ENCODE measurements around the gene DDX39A. TPM values are rescaled to one million over a fixed set of nuclear protein-coding genes. Genes with fewer than 3 reads are reported as not detected.

DDX39A gene
- polyA plus RNA-seq, 1 donor from 2014 or later, result 76.4 TPM

- no peaks in the 10 kb centered on the region for H3K9me2 ChIP-seq (ENCODE audit: insufficient read depth, low read length)
- no peak overlapping the region for H3K4me2 ChIP-seq (ENCODE audit: low read length)
- H3K79me2 ChIP-seq (replicated peaks; ENCODE audit: insufficient read depth, low read length), result no peaks in the 10 kb centered on the region
- H3K4me3 ChIP-seq (ENCODE audit: low read length), result no peak overlapping the region
- no peaks in the 10 kb centered on the region for H4K20me1 ChIP-seq (ENCODE audit: insufficient read depth)
- no peak overlapping the region for H3K27ac ChIP-seq (ENCODE audit: low read length)
- TF ChIP-seq RAD21 (conservative IDR thresholded peaks at IDR 0.05) (no peak), SMC3 (conservative IDR thresholded peaks at IDR 0.05; ENCODE audit: poor library complexity) (no peak), CTCF (IDR thresholded peaks at IDR 0.05; ENCODE audit: poor library complexity, severe bottlenecking) (no peak), POLR2AphosphoS5 (IDR thresholded peaks at IDR 0.05) (no peak), TAF1 (IDR thresholded peaks at IDR 0.05; ENCODE audit: low read depth) (no peak), MXI1 (conservative IDR thresholded peaks at IDR 0.05; ENCODE audit: poor library complexity, severe bottlenecking) (no peak), EP300 (conservative IDR thresholded peaks at IDR 0.05; ENCODE audit: poor library complexity, severe bottlenecking) (no peak), EZH2 (IDR thresholded peaks at IDR 0.05; ENCODE audit: borderline replicate concordance, insufficient read depth, low read length, poor library complexity, severe bottlenecking) (no peak), REST (IDR thresholded peaks at IDR 0.05; ENCODE audit: borderline replicate concordance) (no peak)
- H2AFZ ChIP-seq (ENCODE audit: low read depth, low read length), result no peak overlapping the region
- no peaks in the 10 kb centered on the region for H3K9me3 ChIP-seq (ENCODE audit: low read length)
- no peaks in the 10 kb centered on the region for H3K27me3 ChIP-seq (ENCODE audit: insufficient read depth, low read depth, low read length)
- H3F3A ChIP-seq (ENCODE audit: insufficient read depth, low read length, poor library complexity, severe bottlenecking), result no peaks in the 10 kb centered on the region
- H3K9ac ChIP-seq (ENCODE audit: low read length), result no peak overlapping the region
- H3K36me3 ChIP-seq (ENCODE audit: insufficient read depth, low read length), result no peaks in the 10 kb centered on the region
Measured at GRCh38 chr19:14393329-14393728, 25.8 kb downstream of the DDX39A start.

DNA sequence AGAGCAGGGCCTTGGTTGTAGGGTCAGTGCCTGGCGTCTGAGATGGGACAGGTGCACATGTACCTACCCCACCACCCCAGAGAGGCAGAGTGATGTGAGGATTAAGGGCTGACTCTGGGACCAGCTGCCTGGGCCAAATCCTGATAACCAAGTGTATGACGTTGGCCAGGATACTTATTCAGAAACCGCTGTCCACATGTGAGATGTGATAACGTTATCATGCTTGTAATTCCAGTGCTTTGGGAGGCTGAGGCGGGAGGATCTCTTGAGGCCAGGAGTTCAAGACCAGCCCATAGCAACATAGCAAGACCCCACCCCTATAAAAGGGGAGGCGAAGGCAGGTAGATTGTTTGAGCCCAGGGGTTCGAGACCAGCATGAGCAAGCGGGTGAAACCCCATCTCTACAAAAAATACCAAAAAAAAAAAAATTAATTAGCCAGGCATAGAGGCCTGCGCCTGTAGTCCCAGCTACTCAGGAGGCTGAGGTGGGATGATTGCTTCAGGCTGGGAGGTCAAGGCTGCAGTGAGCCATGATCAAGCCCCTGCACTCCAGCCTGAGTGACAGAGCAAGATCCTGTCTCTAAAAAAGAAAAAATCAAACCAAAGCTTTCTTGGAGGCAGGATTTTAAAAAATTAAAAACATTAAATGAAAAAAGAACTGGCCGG is 27.9 kb downstream of the DDX39A start:
- no peaks in the 10 kb centered on the region for H3F3A ChIP-seq (ENCODE audit: insufficient read depth, low read length, poor library complexity, severe bottlenecking)
- no peak overlapping the region for H3K27ac ChIP-seq (ENCODE audit: low read length)
- H3K27me3 ChIP-seq (ENCODE audit: insufficient read depth, low read depth, low read length), result no peaks in the 10 kb centered on the region
- no peaks in the 10 kb centered on the region for H3K36me3 ChIP-seq (ENCODE audit: insufficient read depth, low read length)
- H3K4me3 ChIP-seq (ENCODE audit: low read length), result no peak overlapping the region
- H3K79me2 ChIP-seq (replicated peaks; ENCODE audit: insufficient read depth, low read length), result no peaks in the 10 kb centered on the region
- TF ChIP-seq RAD21 (conservative IDR thresholded peaks at IDR 0.05) (no peak), CTCF (IDR thresholded peaks at IDR 0.05; ENCODE audit: poor library complexity, severe bottlenecking) (no peak), REST (IDR thresholded peaks at IDR 0.05; ENCODE audit: borderline replicate concordance) (no peak), POLR2AphosphoS5 (IDR thresholded peaks at IDR 0.05) (no peak), SMC3 (conservative IDR thresholded peaks at IDR 0.05; ENCODE audit: poor library complexity) (no peak), EP300 (conservative IDR thresholded peaks at IDR 0.05; ENCODE audit: poor library complexity, severe bottlenecking) (no peak)
- no peaks in the 10 kb centered on the region for H4K20me1 ChIP-seq (ENCODE audit: insufficient read depth)
- no peak overlapping the region for H3K4me2 ChIP-seq (ENCODE audit: low read length)
- no peak overlapping the region for H3K9ac ChIP-seq (ENCODE audit: low read length)
- H2AFZ ChIP-seq (ENCODE audit: low read depth, low read length), result no peak overlapping the region
- no peaks in the 10 kb centered on the region for H3K9me3 ChIP-seq (ENCODE audit: low read length)
- no peaks in the 10 kb centered on the region for H3K9me2 ChIP-seq (ENCODE audit: insufficient read depth, low read length)
